ENCODE results near the gene REG4.

- no peak for TF ChIP-seq CTCF (IDR thresholded peaks at IDR 0.05)
- TF ChIP-seq POLR2AphosphoS5 (IDR thresholded peaks at IDR 0.05): no peak
- no peak for TF ChIP-seq EP300 (IDR thresholded peaks at IDR 0.05)
- TF ChIP-seq POLR2A (IDR thresholded peaks at IDR 0.05): no peak
Measured at GRCh38 chr1:119799599-119800177, 11.6 kb downstream of the REG4 start.

Measured in sigmoid colon (tissue), 4 donors.